Liver (tissue), 9 donors: Measurements from ENCODE around the gene CALY. TPM values are rescaled to one million over a fixed set of nuclear protein-coding genes. Genes with fewer than 3 reads are reported as not detected.

Source experiments
- DNase-seq: peaks from one replicate; pipeline ENCODE4 v3.0.0-alpha.2; 2017; ENCODE audit warnings: low spot score
- H3K27ac ChIP-seq, 2 donors: one replicate each; pipeline ENCODE4 v1.7.0; 2013; ENCODE audit warnings: inconsistent platforms in 2 of 2, low read length in 2 of 2, control low read depth in 1 of 2, low read depth in 1 of 2, mild to moderate bottlenecking in 1 of 2
- H3K27me3 ChIP-seq, 4 donors: one replicate each; pipeline versions ENCODE4 v1.6.1 to v1.7.0; 2013; ENCODE audit warnings: low read length in 3 of 4, inconsistent platforms in 1 of 4, mild to moderate bottlenecking in 1 of 4, moderate library complexity in 1 of 4; ENCODE audit not compliant: control insufficient read depth in 4 of 4, insufficient read depth in 4 of 4
- H3K36me3 ChIP-seq, 4 donors: one replicate each; pipeline versions ENCODE4 v1.6.1 to v1.7.0; 2013; ENCODE audit warnings: low read length in 3 of 4, mild to moderate bottlenecking in 3 of 4, low read depth in 1 of 4, moderate library complexity in 1 of 4; ENCODE audit not compliant: control insufficient read depth in 4 of 4, insufficient read depth in 3 of 4
- H3K4me1 ChIP-seq, 4 donors: one replicate each; pipeline versions ENCODE4 v1.6.1 to v1.7.0; 2013; ENCODE audit warnings: low read length in 3 of 4, mild to moderate bottlenecking in 3 of 4, moderate library complexity in 1 of 4; ENCODE audit not compliant: control insufficient read depth in 4 of 4, insufficient read depth in 4 of 4
- H3K4me3 ChIP-seq, 3 donors: one replicate each; pipeline versions ENCODE4 v1.6.1 to v1.7.0; 2013; ENCODE audit warnings: low read length in 3 of 3, control low read depth in 1 of 3, low read depth in 1 of 3, mild to moderate bottlenecking in 1 of 3
- H3K9ac ChIP-seq, 2 donors: one replicate each; pipeline ENCODE4 v1.7.0; 2013; ENCODE audit warnings: low read length in 2 of 2, mild to moderate bottlenecking in 2 of 2, moderate library complexity in 2 of 2, control low read depth in 1 of 2, low read depth in 1 of 2
- H3K9me3 ChIP-seq, 4 donors: one replicate each; pipeline versions ENCODE4 v1.6.1 to v1.7.0; 2013; ENCODE audit warnings: low read length in 3 of 4; ENCODE audit not compliant: control insufficient read depth in 4 of 4
- ATF3 ChIP-seq: IDR thresholded peaks from 2 replicates; pipeline ENCODE4 v1.6.1; 2016; ENCODE audit warnings: antibody characterized with exemption
- CTCF ChIP-seq: fragments of 150-350 bp; IDR thresholded peaks from 2 replicates; pipeline ENCODE4 v1.5.1; 2017; ENCODE audit warnings: improper control_type of control experiment, low read depth, low read length; ENCODE audit not compliant: missing input control
- EGR1 ChIP-seq, 2 donors: IDR thresholded peaks; 2 replicates each; pipeline ENCODE4 v1.6.1; 2016 to 2018; ENCODE audit warnings: antibody characterized with exemption in 2 of 2, low read depth in 2 of 2
- FOXA1 ChIP-seq: IDR thresholded peaks from 2 replicates; pipeline ENCODE4 v1.6.1; 2016; ENCODE audit warnings: antibody characterized with exemption
- FOXA2 ChIP-seq: IDR thresholded peaks from 2 replicates; pipeline ENCODE4 v1.6.1; 2016; ENCODE audit warnings: antibody characterized with exemption
- GABPA ChIP-seq, 2 donors: IDR thresholded peaks in 1 of 2; conservative IDR thresholded peaks in 1 of 2; 2 replicates each; pipeline ENCODE4 v1.6.1; 2016; ENCODE audit warnings: antibody characterized with exemption in 2 of 2, mild to moderate bottlenecking in 1 of 2, moderate library complexity in 1 of 2
- HNF4A ChIP-seq, 2 donors: conservative IDR thresholded peaks; 2 replicates each; pipeline ENCODE4 v1.6.1; 2016; ENCODE audit warnings: antibody characterized with exemption in 2 of 2, mild to moderate bottlenecking in 2 of 2
- HNF4G ChIP-seq: IDR thresholded peaks from 2 replicates; pipeline ENCODE4 v1.6.1; 2016; ENCODE audit warnings: antibody characterized with exemption
- JUND ChIP-seq, 2 donors: IDR thresholded peaks; 2 replicates each; pipeline ENCODE4 v1.6.1; 2016; ENCODE audit warnings: antibody characterized with exemption in 2 of 2
- MAX ChIP-seq: IDR thresholded peaks from 2 replicates; pipeline ENCODE4 v1.6.1; 2016; ENCODE audit warnings: antibody characterized with exemption
- NR2F2 ChIP-seq: IDR thresholded peaks from 2 replicates; pipeline ENCODE4 v1.6.1; 2016; ENCODE audit warnings: antibody characterized with exemption
- RAD21 ChIP-seq, 2 donors: IDR thresholded peaks; 2 replicates each; pipeline ENCODE4 v1.6.1; 2016; ENCODE audit warnings: antibody characterized with exemption in 2 of 2, mild to moderate bottlenecking in 2 of 2
- REST ChIP-seq: IDR thresholded peaks from 2 replicates; pipeline ENCODE4 v1.6.1; 2016; ENCODE audit warnings: antibody characterized with exemption, mild to moderate bottlenecking
- RXRA ChIP-seq, 2 donors: IDR thresholded peaks; 2 replicates each; pipeline ENCODE4 v1.6.1; 2017 to 2018; ENCODE audit warnings: antibody characterized with exemption in 2 of 2, mild to moderate bottlenecking in 1 of 2
- TAF1 ChIP-seq: conservative IDR thresholded peaks from 2 replicates; pipeline ENCODE4 v1.6.1; 2016; ENCODE audit warnings: antibody characterized with exemption, mild to moderate bottlenecking
- YY1 ChIP-seq: IDR thresholded peaks from 2 replicates; pipeline ENCODE4 v1.6.1; 2016; ENCODE audit warnings: antibody characterized with exemption, mild to moderate bottlenecking
- whole genome bisulfite sequencing: extraction: QIAGEN DNeasy Blood & Tissue Kit; methylation state at CpG from one replicate; pipeline ENCODE4 v1.1.7; 2013; 5-methylcytosine and 5-hydroxymethylcytosine counted together
- polyA plus RNA-seq, 2 donors: library from polyadenylated mRNA; stranded (reverse) in 1 of 2; unstranded in 1 of 2; fragments of 200-250 nt in 1 of 2; fragments of >200 nt in 1 of 2; fragmentation: Nextera tagmentation in 1 of 2; extraction: Ambion mirVana in 1 of 2; gene quantifications; one replicate each; pipeline versions ENCODE4 v1.2.1 to v1.2.3, GENCODE V29; 2013 to 2015
- total RNA-seq, 2 donors: library from RNA; depleted of rRNA; stranded (reverse); fragments of >200 nt; gene quantifications; one replicate each; pipeline ENCODE4 v1.2.3, GENCODE V29; 2014
- donor health status: healthy.
- donor health status: healthy.
- donor health status: healthy.
- donor health status: healthy.
- donor health status: healthy.

Gene CALY
- total and polyA plus RNA-seq, 4 donors, result 0.07 TPM; not detected in 3

- DNase-seq, result no peak
- WGBS, result 33% methylated on average over 9 of the region's 9 CpGs
- peaks cover 2 to 22% (median 8%) of the 10 kb centered on the region in 4 donors for H3K4me1 ChIP-seq
- H3K27me3 ChIP-seq, result peaks cover 0 to 17% (median 8%) of the 10 kb centered on the region in 4 donors
- H3K9ac ChIP-seq, result no peak overlapping the region
- no peaks in the 10 kb centered on the region for H3K9me3 ChIP-seq
- H3K4me3 ChIP-seq, result no peak overlapping the region
- TF ChIP-seq TAF1, result no peak
- TF ChIP-seq RAD21 (IDR thresholded peaks at IDR 0.05), result no peak
- no peak for TF ChIP-seq EGR1 (IDR thresholded peaks at IDR 0.05; ENCODE audit: low read depth in 2 of 2)
- no peak for TF ChIP-seq FOXA2
- TF ChIP-seq HNF4G, result no peak
- TF ChIP-seq REST, result no peak
- no peak for TF ChIP-seq YY1
- no peak for TF ChIP-seq RXRA (IDR thresholded peaks at IDR 0.05)
- TF ChIP-seq FOXA1, result no peak
- no peak for TF ChIP-seq GABPA (IDR thresholded peaks at IDR 0.05 in 1 of 2, conservative IDR thresholded peaks at IDR 0.05 in 1 of 2)
- TF ChIP-seq JUND (IDR thresholded peaks at IDR 0.05), result no peak
- no peak for TF ChIP-seq MAX
- no peak for TF ChIP-seq NR2F2
- TF ChIP-seq ATF3, result no peak
- no peaks in the 10 kb centered on the region for H3K36me3 ChIP-seq
- H3K27ac ChIP-seq, result no peak overlapping the region
Observed at GRCh38 chr10:133326223-133326551, 10.5 kb downstream of the CALY start.

GRCh38 chr10:133325440-133326222, 11.1 kb downstream of the CALY start:
- Histone ChIP-seq H3K27me3 (peaks cover 0 to 17% (median 8%) of the 10 kb centered on the region in 4 donors), H3K9ac (no peak overlapping the region), H3K36me3 (no peaks in the 10 kb centered on the region), H3K4me3 (peak overlapping the region in 1 of 3 donors; percentile 46), H3K9me3 (no peaks in the 10 kb centered on the region), H3K27ac (no peak overlapping the region), H3K4me1 (peaks cover 2 to 22% (median 8%) of the 10 kb centered on the region in 4 donors)
- no peak for DNase-seq
- WGBS, result 3% methylated on average over 91 of the region's 91 CpGs
- no peak for TF ChIP-seq HNF4A (conservative IDR thresholded peaks at IDR 0.05)
- TF ChIP-seq YY1, result no peak
- TF ChIP-seq FOXA1, result no peak
- TF ChIP-seq GABPA (IDR thresholded peaks at IDR 0.05 in 1 of 2, conservative IDR thresholded peaks at IDR 0.05 in 1 of 2), result no peak
- no peak for TF ChIP-seq CTCF
- TF ChIP-seq FOXA2, result no peak
- TF ChIP-seq HNF4G, result no peak
